NCI-H2107 (cell line): ENCODE results near the gene RPTN.
"Not testable (repeated sequence)": the region's sequence is repeated elsewhere in the genome, so short reads cannot be mapped to it uniquely, and the experiment has no call there.

Experiments used
- DNase-seq: peaks from one replicate; lab custom pipeline; 2025; lab: John Stamatoyannopoulos, UW

Gene RPTN

GRCh38 chr1:152165286-152166077, 6.5 kb upstream of the RPTN start:
- DNase-seq: no peak

- no peak for DNase-seq
These were observed 5.6 kb upstream of the RPTN start for GRCh38 chr1:152164517-152165136.

- DNase-seq: no peak
These were observed 3.9 kb upstream of the RPTN start for GRCh38 chr1:152162792-152163463.

- no peak for DNase-seq
These were observed 1.5 kb upstream of the RPTN start for GRCh38 chr1:152160576-152160975.

- no peak for DNase-seq
These were observed 5.0 kb downstream of the RPTN start for GRCh38 chr1:152153996-152154395.

- no peak for DNase-seq
These were observed 7.4 kb downstream of the RPTN start for GRCh38 chr1:152151646-152152045.

- DNase-seq: no peak
These were observed 10.0 kb downstream of the RPTN start for GRCh38 chr1:152148981-152149380.

GRCh38 chr1:152148051-152148450, 11.0 kb downstream of the RPTN start:
- DNase-seq: no peak

GRCh38 chr1:152145769-152146168, 13.3 kb downstream of the RPTN start:
- no peak for DNase-seq

- DNase-seq: not testable (repeated sequence)
These were observed 14.3 kb downstream of the RPTN start for GRCh38 chr1:152144674-152145183.

GRCh38 chr1:152143150-152143887, 15.7 kb downstream of the RPTN start:
- DNase-seq: no peak

- DNase-seq: no peak
These were observed 16.9 kb downstream of the RPTN start for GRCh38 chr1:152141971-152142584.

- no peak for DNase-seq
These were observed 21.8 kb downstream of the RPTN start for GRCh38 chr1:152137215-152137614.

GRCh38 chr1:152130186-152130585, 28.8 kb downstream of the RPTN start:
- DNase-seq: no peak

GRCh38 chr1:152127673-152128072, 31.4 kb downstream of the RPTN start:
- DNase-seq: no peak

- no peak for DNase-seq
These were observed 33.1 kb downstream of the RPTN start for GRCh38 chr1:152125834-152126443.

GRCh38 chr1:152118915-152119314, 40.1 kb downstream of the RPTN start:
- no peak for DNase-seq

GRCh38 chr1:152115344-152115743, 43.7 kb downstream of the RPTN start, which contains the start of gene TCHH:
Gene TCHH, minus strand, starts transcription at chr1:152115444. Its CDS starts 1,364 bp downstream, at chr1:152114080.
- no peak for DNase-seq

GRCh38 chr1:152112885-152113432, 46.1 kb downstream of the RPTN start:
- DNase-seq: no peak

- DNase-seq: no peak
These were observed 46.7 kb downstream of the RPTN start for GRCh38 chr1:152112101-152112884.
